ENCODE results near the gene TRIM72.
"Not testable (repeated sequence)": the region's sequence is repeated elsewhere in the genome, so short reads cannot be mapped to it uniquely, and the experiment has no call there.

The TRIM72 gene

DNA sequence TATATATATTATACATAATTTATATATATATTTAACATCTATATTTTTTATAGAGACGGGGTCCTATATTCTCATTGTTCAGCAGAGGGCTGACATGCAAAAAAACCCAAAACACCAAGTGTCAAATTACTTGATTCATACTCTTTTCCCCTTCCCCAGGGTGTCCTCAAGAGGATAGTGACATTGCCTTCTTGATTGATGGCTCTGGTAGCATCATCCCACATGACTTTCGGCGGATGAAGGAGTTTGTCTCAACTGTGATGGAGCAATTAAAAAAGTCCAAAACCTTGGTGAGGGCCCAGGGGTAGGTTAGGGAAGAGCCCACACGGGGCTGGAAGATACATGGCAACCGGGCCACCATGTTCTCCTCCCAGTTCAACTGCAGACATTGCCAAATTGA, 56.9 kb downstream of the TRIM72 start:
- Histone ChIP-seq H3K4me3 (ENCODE audit: low read length) (no peak overlapping the region), H3K27ac (ENCODE audit: low read length) (no peak overlapping the region), H3K4me1 (ENCODE audit: control insufficient read depth, insufficient read depth, low read length) (no peaks in the 10 kb centered on the region), H3K27me3 (ENCODE audit: control insufficient read depth, insufficient read depth, low read length) (no peaks in the 10 kb centered on the region), H3K36me3 (ENCODE audit: control insufficient read depth, insufficient read depth, low read length) (no peaks in the 10 kb centered on the region), H3K9me3 (ENCODE audit: control insufficient read depth, insufficient read depth, low read length) (no peaks in the 10 kb centered on the region)
- DNase-seq (ENCODE audit: low read depth, low spot score) = no peak
- no CpG with 5 or more reads among the region's 5 CpGs for WGBS (ENCODE audit: insufficient coverage, insufficient read length)

GRCh38 chr16:31271621-31272190, 57.8 kb downstream of the TRIM72 start:
- Histone ChIP-seq H3K9me3 (ENCODE audit: control insufficient read depth, insufficient read depth, low read length) (no peaks in the 10 kb centered on the region), H3K4me3 (ENCODE audit: low read length) (no peak overlapping the region), H3K27me3 (ENCODE audit: control insufficient read depth, insufficient read depth, low read length) (no peaks in the 10 kb centered on the region), H3K27ac (ENCODE audit: low read length) (no peak overlapping the region), H3K36me3 (ENCODE audit: control insufficient read depth, insufficient read depth, low read length) (no peaks in the 10 kb centered on the region), H3K4me1 (ENCODE audit: control insufficient read depth, insufficient read depth, low read length) (no peaks in the 10 kb centered on the region)
- WGBS (ENCODE audit: insufficient coverage, insufficient read length) = no CpG with 5 or more reads among the region's 16 CpGs
- DNase-seq (ENCODE audit: low read depth, low spot score) = no peak

DNA sequence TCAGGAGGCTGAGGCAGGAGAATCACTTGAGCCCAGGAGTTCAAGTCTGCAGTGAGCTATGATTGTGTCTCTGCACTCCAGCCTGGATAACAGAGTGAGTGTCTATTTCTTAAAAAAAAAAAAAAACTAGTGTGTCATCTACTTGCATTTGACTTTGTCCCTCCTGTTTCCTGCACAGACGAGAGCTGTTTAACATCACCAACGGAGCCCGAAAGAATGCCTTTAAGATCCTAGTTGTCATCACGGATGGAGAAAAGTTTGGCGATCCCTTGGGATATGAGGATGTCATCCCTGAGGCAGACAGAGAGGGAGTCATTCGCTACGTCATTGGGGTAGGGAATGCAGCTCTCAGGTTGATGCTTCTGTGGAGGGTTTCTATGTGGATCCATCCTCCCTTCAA, 59.3 kb downstream of the TRIM72 start:
- Histone ChIP-seq H3K36me3 (ENCODE audit: control insufficient read depth, insufficient read depth, low read length) (no peaks in the 10 kb centered on the region), H3K9me3 (ENCODE audit: control insufficient read depth, insufficient read depth, low read length) (no peaks in the 10 kb centered on the region), H3K27ac (ENCODE audit: low read length) (no peak overlapping the region), H3K4me3 (ENCODE audit: low read length) (no peak overlapping the region), H3K27me3 (ENCODE audit: control insufficient read depth, insufficient read depth, low read length) (no peaks in the 10 kb centered on the region), H3K4me1 (ENCODE audit: control insufficient read depth, insufficient read depth, low read length) (no peaks in the 10 kb centered on the region)
- DNase-seq (ENCODE audit: low read depth, low spot score) = no peak
- no CpG with 5 or more reads among the region's 7 CpGs for WGBS (ENCODE audit: insufficient coverage, insufficient read length)

DNA sequence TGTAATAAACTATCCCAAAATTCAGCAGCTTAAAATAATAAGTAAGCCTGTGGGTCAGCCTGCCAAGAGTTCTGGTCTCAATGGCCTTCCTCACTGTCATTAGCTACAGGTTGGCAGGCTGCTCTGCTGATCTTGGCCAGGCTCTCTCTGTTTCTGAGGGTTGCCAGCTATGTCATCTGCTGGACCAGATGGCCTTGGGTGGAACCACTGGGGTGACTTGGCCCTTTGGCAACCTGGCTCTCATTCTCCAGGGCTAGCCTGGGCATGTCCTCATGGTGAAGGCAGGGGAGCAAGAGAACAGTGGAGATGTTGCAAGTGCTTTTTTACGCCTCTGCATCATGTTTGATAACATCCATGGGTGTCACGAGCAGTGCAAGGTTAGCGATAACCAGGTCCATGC, 59.8 kb downstream of the TRIM72 start:
- WGBS (ENCODE audit: insufficient coverage, insufficient read length) = no CpG with 5 or more reads among the region's 3 CpGs
- H3K4me1 ChIP-seq (ENCODE audit: control insufficient read depth, insufficient read depth, low read length) = no peaks in the 10 kb centered on the region
- H3K27me3 ChIP-seq (ENCODE audit: control insufficient read depth, insufficient read depth, low read length) = no peaks in the 10 kb centered on the region
- DNase-seq (ENCODE audit: low read depth, low spot score) = no peak
- no peaks in the 10 kb centered on the region for H3K9me3 ChIP-seq (ENCODE audit: control insufficient read depth, insufficient read depth, low read length)
- H3K27ac ChIP-seq (ENCODE audit: low read length) = no peak overlapping the region
- H3K36me3 ChIP-seq (ENCODE audit: control insufficient read depth, insufficient read depth, low read length) = no peaks in the 10 kb centered on the region
- H3K4me3 ChIP-seq (ENCODE audit: low read length) = no peak overlapping the region

- H3K9me3 ChIP-seq (ENCODE audit: control insufficient read depth, insufficient read depth, low read length) = no peaks in the 10 kb centered on the region
- no CpG with 5 or more reads among the region's 15 CpGs for WGBS (ENCODE audit: insufficient coverage, insufficient read length)
- no peak overlapping the region for H3K4me3 ChIP-seq (ENCODE audit: low read length)
- H3K36me3 ChIP-seq (ENCODE audit: control insufficient read depth, insufficient read depth, low read length) = no peaks in the 10 kb centered on the region
- no peaks in the 10 kb centered on the region for H3K27me3 ChIP-seq (ENCODE audit: control insufficient read depth, insufficient read depth, low read length)
- no peaks in the 10 kb centered on the region for H3K4me1 ChIP-seq (ENCODE audit: control insufficient read depth, insufficient read depth, low read length)
- no peak overlapping the region for H3K27ac ChIP-seq (ENCODE audit: low read length)
- DNase-seq (ENCODE audit: low read depth, low spot score) = no peak
Measured at GRCh38 chr16:31274831-31275816, 61.2 kb downstream of the TRIM72 start.

- no peak overlapping the region for H3K27ac ChIP-seq (ENCODE audit: low read length)
- no peak overlapping the region for H3K4me3 ChIP-seq (ENCODE audit: low read length)
- H3K9me3 ChIP-seq (ENCODE audit: control insufficient read depth, insufficient read depth, low read length) = no peaks in the 10 kb centered on the region
- H3K36me3 ChIP-seq (ENCODE audit: control insufficient read depth, insufficient read depth, low read length) = no peaks in the 10 kb centered on the region
- H3K4me1 ChIP-seq (ENCODE audit: control insufficient read depth, insufficient read depth, low read length) = no peaks in the 10 kb centered on the region
- no peaks in the 10 kb centered on the region for H3K27me3 ChIP-seq (ENCODE audit: control insufficient read depth, insufficient read depth, low read length)
- no CpG with 5 or more reads among the region's 5 CpGs for WGBS (ENCODE audit: insufficient coverage, insufficient read length)
- no peak for DNase-seq (ENCODE audit: low read depth, low spot score)
Measured at GRCh38 chr16:31276600-31276999, 62.7 kb downstream of the TRIM72 start.

- no CpG with 5 or more reads among the region's 17 CpGs for WGBS (ENCODE audit: insufficient coverage, insufficient read length)
- no peaks in the 10 kb centered on the region for H3K27me3 ChIP-seq (ENCODE audit: control insufficient read depth, insufficient read depth, low read length)
- DNase-seq (ENCODE audit: low read depth, low spot score) = no peak
- H3K27ac ChIP-seq (ENCODE audit: low read length) = no peak overlapping the region
- H3K9me3 ChIP-seq (ENCODE audit: control insufficient read depth, insufficient read depth, low read length) = no peaks in the 10 kb centered on the region
- H3K4me1 ChIP-seq (ENCODE audit: control insufficient read depth, insufficient read depth, low read length) = no peaks in the 10 kb centered on the region
- H3K4me3 ChIP-seq (ENCODE audit: low read length) = no peak overlapping the region
- no peaks in the 10 kb centered on the region for H3K36me3 ChIP-seq (ENCODE audit: control insufficient read depth, insufficient read depth, low read length)
Measured at GRCh38 chr16:31277659-31278260, 63.8 kb downstream of the TRIM72 start.

DNA sequence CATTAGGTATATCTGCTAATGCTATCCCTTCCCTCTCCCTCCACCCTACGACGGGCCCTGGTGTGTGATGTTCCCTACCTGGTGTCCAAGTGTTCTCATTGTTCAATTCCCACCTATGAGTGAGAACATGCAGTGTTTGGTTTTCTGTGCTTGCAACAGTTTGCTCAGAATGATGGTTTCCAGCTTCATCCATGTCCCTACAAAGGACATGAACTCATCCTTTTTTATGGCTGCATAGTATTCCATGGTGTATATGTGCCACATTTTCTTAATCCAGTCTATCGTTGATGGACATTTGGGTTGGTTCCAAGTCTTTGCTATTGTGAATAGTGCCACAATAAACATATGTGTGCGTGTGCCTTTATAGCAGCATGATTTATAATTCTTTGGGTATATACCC, 64.9 kb downstream of the TRIM72 start:
- not testable (repeated sequence) for H3K9me3 ChIP-seq (ENCODE audit: control insufficient read depth, insufficient read depth, low read length); DNase-seq (ENCODE audit: low read depth, low spot score); H3K27me3 ChIP-seq (ENCODE audit: control insufficient read depth, insufficient read depth, low read length); H3K4me1 ChIP-seq (ENCODE audit: control insufficient read depth, insufficient read depth, low read length); H3K36me3 ChIP-seq (ENCODE audit: control insufficient read depth, insufficient read depth, low read length); H3K27ac ChIP-seq (ENCODE audit: low read length); H3K4me3 ChIP-seq (ENCODE audit: low read length)
- no CpG with 5 or more reads among the region's 4 CpGs for WGBS (ENCODE audit: insufficient coverage, insufficient read length)

All from iPS DF 6.9 (cell line).